B cell (primary cell): ENCODE data around the gene SLC50A1.
"Not testable (repeated sequence)": the region's sequence is repeated elsewhere in the genome, so short reads cannot be mapped to it uniquely, and the experiment has no call there.

Experiments
- EZH2 ChIP-seq: IDR thresholded peaks from 2 replicates; pipeline ENCODE4 v1.6.1; 2012; ENCODE audit warnings: borderline replicate concordance, low read depth, mild to moderate bottlenecking, moderate library complexity, low read length; ENCODE audit not compliant: insufficient read depth, poor library complexity, severe bottlenecking
- TF ChIP-seq, protein P1 (sequence below): fragments of 200-600 bp; IDR thresholded peaks from one replicate; pipeline ENCODE4 v1.8.0; 2022; ENCODE audit warnings: antibody characterized with exemption, mild to moderate bottlenecking

DNA sequence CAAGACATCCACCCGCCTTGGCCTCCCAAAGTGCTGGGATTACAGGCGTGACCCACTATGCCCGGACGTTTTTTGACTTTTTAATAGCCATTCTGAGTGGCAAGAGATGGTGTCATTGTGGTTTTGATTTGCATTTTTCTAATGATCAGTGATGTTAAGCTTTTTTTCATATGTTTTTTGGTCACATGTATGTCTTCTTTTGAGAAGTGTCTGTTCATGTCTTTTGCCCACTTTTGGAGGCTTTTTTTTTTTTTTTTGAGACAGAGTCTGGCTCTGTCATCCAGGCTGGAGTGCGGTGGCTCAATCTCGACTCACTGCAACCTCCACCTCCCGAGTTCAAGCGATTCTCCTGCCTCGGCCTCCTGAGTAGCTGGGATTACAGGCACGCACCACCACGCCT is 29.0 kb downstream of the SLC50A1 start:
- TF ChIP-seq, protein P1, sequence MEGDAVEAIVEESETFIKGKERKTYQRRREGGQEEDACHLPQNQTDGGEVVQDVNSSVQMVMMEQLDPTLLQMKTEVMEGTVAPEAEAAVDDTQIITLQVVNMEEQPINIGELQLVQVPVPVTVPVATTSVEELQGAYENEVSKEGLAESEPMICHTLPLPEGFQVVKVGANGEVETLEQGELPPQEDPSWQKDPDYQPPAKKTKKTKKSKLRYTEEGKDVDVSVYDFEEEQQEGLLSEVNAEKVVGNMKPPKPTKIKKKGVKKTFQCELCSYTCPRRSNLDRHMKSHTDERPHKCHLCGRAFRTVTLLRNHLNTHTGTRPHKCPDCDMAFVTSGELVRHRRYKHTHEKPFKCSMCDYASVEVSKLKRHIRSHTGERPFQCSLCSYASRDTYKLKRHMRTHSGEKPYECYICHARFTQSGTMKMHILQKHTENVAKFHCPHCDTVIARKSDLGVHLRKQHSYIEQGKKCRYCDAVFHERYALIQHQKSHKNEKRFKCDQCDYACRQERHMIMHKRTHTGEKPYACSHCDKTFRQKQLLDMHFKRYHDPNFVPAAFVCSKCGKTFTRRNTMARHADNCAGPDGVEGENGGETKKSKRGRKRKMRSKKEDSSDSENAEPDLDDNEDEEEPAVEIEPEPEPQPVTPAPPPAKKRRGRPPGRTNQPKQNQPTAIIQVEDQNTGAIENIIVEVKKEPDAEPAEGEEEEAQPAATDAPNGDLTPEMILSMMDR = not testable (repeated sequence)
- TF ChIP-seq EZH2 = not testable (repeated sequence)
